Neuronal stem cell (in vitro differentiated cells): ENCODE results near the gene ACTR6.
A peak's percentile ranks its signal among the peaks of the same experiment; 100 is the strongest.

Experiments used
- DNase-seq: peaks from one replicate; pipeline ENCODE4 v3.0.0-alpha.2; 2013; ENCODE audit warnings: low spot score
- H2AFZ ChIP-seq: one replicate; pipeline ENCODE4 v1.6.1; 2013; ENCODE audit warnings: mild to moderate bottlenecking, low read length, inconsistent platforms
- H2AK5ac ChIP-seq: 2 replicates; pipeline ENCODE4 v1.6.1; 2013; ENCODE audit warnings: low read depth, mild to moderate bottlenecking, inconsistent platforms, low read length, moderate library complexity, mixed read lengths
- H2BK120ac ChIP-seq: 2 replicates; pipeline ENCODE4 v1.6.1; 2013; ENCODE audit warnings: low read depth, mild to moderate bottlenecking, inconsistent platforms, low read length, moderate library complexity, mixed read lengths
- H2BK12ac ChIP-seq: one replicate; pipeline ENCODE4 v1.6.1; 2013; ENCODE audit warnings: low read length, inconsistent platforms
- H2BK15ac ChIP-seq: 2 replicates; pipeline ENCODE4 v1.6.1; 2013; ENCODE audit warnings: mild to moderate bottlenecking, low read length, inconsistent platforms, mixed read lengths
- H2BK5ac ChIP-seq: one replicate; pipeline ENCODE4 v1.6.1; 2013; ENCODE audit warnings: inconsistent platforms, mild to moderate bottlenecking, low read length, moderate library complexity
- H3K14ac ChIP-seq: one replicate; pipeline ENCODE4 v1.6.1; 2013; ENCODE audit warnings: low read length, inconsistent platforms
- H3K18ac ChIP-seq: 2 replicates; pipeline ENCODE4 v1.6.1; 2013; ENCODE audit warnings: low read length, inconsistent platforms
- H3K23ac ChIP-seq: 2 replicates; pipeline ENCODE4 v1.6.1; 2013; ENCODE audit warnings: low read depth, mild to moderate bottlenecking, mixed read lengths, low read length, inconsistent platforms; ENCODE audit not compliant: poor library complexity
- H3K27ac ChIP-seq: replicated peaks from 3 replicates; pipeline ENCODE4 v1.5.1; 2013; ENCODE audit warnings: low read length, inconsistent platforms
- H3K27me3 ChIP-seq, 3 experiments: 2 replicates each; pipeline ENCODE4 v1.6.1; 2013; ENCODE audit warnings: low read length in 3 of 3, mild to moderate bottlenecking in 2 of 3, inconsistent platforms in 1 of 3, low read depth in 1 of 3, mixed read lengths in 1 of 3, moderate library complexity in 1 of 3; ENCODE audit not compliant: control insufficient read depth in 3 of 3, insufficient read depth in 3 of 3
- H3K36me3 ChIP-seq, 2 donors: replicated peaks in 1 of 2; 2 replicates each; pipeline ENCODE4 v1.6.1; 2013; ENCODE audit warnings: low read length in 2 of 2; ENCODE audit not compliant: control insufficient read depth in 2 of 2, insufficient read depth in 2 of 2
- H3K4ac ChIP-seq: 2 replicates; pipeline ENCODE4 v1.6.1; 2013; ENCODE audit warnings: inconsistent platforms, mild to moderate bottlenecking, low read length, moderate library complexity
- H3K4me1 ChIP-seq, 2 donors: 1 replicate in 1 of 2; 2 replicates in 1 of 2; pipeline ENCODE4 v1.6.1; 2013; ENCODE audit warnings: low read length in 2 of 2, low read depth in 1 of 2; ENCODE audit not compliant: control insufficient read depth in 2 of 2, insufficient read depth in 1 of 2
- H3K4me2 ChIP-seq: one replicate; pipeline ENCODE4 v1.6.1; 2013; ENCODE audit warnings: mild to moderate bottlenecking, low read length, inconsistent platforms; ENCODE audit not compliant: insufficient read depth, poor library complexity, severe bottlenecking
- H3K4me3 ChIP-seq, 2 donors: 2 replicates each; pipeline ENCODE4 v1.5.1; 2013; ENCODE audit warnings: low read length in 2 of 2, mild to moderate bottlenecking in 2 of 2, inconsistent platforms in 1 of 2, moderate library complexity in 1 of 2
- H3K79me1 ChIP-seq: one replicate; pipeline ENCODE4 v1.6.1; 2013; ENCODE audit warnings: low read depth, mild to moderate bottlenecking, inconsistent platforms, low read length, moderate library complexity
- H3K9ac ChIP-seq: one replicate; pipeline ENCODE4 v1.6.1; 2013; ENCODE audit warnings: mild to moderate bottlenecking, low read depth, low read length, inconsistent platforms; ENCODE audit not compliant: poor library complexity
- H3K9me3 ChIP-seq, 2 donors: replicated peaks in 1 of 2; 2 replicates each; pipeline versions ENCODE3 to v1.6.1; 2013; ENCODE audit warnings: low read length in 2 of 2, mild to moderate bottlenecking in 2 of 2, inconsistent platforms in 1 of 2, low read depth in 1 of 2, mixed read lengths in 1 of 2, moderate library complexity in 1 of 2; ENCODE audit not compliant: control insufficient read depth in 2 of 2, insufficient read depth in 1 of 2
- H4K8ac ChIP-seq: one replicate; pipeline ENCODE4 v1.6.1; 2013; ENCODE audit warnings: low read depth, mild to moderate bottlenecking, inconsistent platforms, low read length, moderate library complexity
- H4K91ac ChIP-seq: one replicate; pipeline ENCODE4 v1.6.1; 2013; ENCODE audit warnings: low read length, low read depth, mild to moderate bottlenecking, inconsistent platforms; ENCODE audit not compliant: poor library complexity
- WGBS, 2 donors: extraction: QIAGEN DNeasy Blood & Tissue Kit; methylation state at CpG; one replicate each; pipeline ENCODE4 v1.1.7; 2013; ENCODE audit warnings: missing lambda C conversion rate in 2 of 2, mixed read lengths in 1 of 2; ENCODE audit not compliant: insufficient read length in 2 of 2, insufficient replicate concordance in 1 of 2; ENCODE audit errors: extremely low coverage in 2 of 2; 5-methylcytosine and 5-hydroxymethylcytosine counted together

The ACTR6 gene

DNA sequence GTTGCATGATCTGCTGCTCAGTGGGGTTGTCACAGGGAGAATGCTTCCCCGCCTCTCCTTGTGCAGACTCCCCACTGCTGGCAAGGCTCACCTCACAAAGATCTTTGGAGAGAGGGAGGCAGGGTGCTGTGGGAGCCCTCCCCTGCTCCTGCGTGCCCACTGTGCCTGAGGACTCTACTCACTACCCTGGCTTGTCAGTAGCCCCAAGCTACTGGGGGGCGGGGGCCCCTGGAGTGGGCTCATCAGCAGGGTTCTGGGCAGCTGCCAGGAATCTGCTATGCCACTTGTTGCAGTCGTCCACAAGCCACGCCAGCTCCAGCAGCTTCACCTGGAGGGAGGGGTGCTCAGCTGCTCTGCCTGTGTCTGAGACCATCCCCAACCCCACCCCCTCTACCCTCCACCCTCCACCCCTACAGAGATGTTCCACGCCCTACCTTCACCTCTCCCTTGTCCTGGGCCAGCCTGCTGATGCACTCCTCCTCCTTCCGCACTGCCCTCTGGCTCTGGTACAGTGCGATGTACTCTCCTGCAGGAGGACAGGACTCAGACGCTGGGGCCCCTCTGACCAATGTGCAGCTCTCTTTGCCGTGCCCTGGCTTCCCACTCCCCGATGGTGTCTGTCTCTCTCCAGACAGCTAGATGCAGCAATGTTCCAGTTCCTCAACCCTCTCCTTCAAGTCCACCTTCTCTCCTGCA lies 43.7 kb upstream of the ACTR6 start:
- Histone ChIP-seq H2BK15ac (no peak overlapping the region), H3K18ac (peak overlapping the region; percentile 61), H2BK12ac (no peak overlapping the region), H3K14ac (peak overlapping the region; percentile 17), H3K23ac (peak overlapping the region; percentile 57), H2AFZ (no peak overlapping the region), H3K4me1 (no peaks in the 10 kb centered on the region), H3K79me1 (no peaks in the 10 kb centered on the region), H3K27me3 (peaks cover 0 to 4% (median 0%) of the 10 kb centered on the region in 3 experiments), H2AK5ac (no peak overlapping the region), H3K9me3 (peaks cover 0 to 2% of the 10 kb centered on the region in 2 donors), H3K4ac (no peak overlapping the region), H3K4me2 (no peak overlapping the region), H2BK5ac (no peak overlapping the region), H4K8ac (no peak overlapping the region), H3K4me3 (no peak overlapping the region), H3K27ac (no peak overlapping the region), H2BK120ac (no peak overlapping the region), H3K36me3 (no peaks in the 10 kb centered on the region), H4K91ac (no peak overlapping the region), H3K9ac (no peak overlapping the region)
- WGBS, 2 donors: no CpG with 5 or more reads among the region's 11 CpGs
- DNase-seq: no peak

- Histone ChIP-seq H3K4me3 (no peak overlapping the region), H3K27ac (no peak overlapping the region), H2BK12ac (no peak overlapping the region), H2AFZ (no peak overlapping the region), H3K27me3 (peaks cover 0 to 4% (median 0%) of the 10 kb centered on the region in 3 experiments), H2BK15ac (no peak overlapping the region), H4K8ac (no peak overlapping the region), H3K9ac (no peak overlapping the region), H2BK5ac (no peak overlapping the region), H3K23ac (no peak overlapping the region), H3K4ac (no peak overlapping the region), H3K9me3 (peaks cover 0 to 2% of the 10 kb centered on the region in 2 donors), H3K14ac (no peak overlapping the region), H3K36me3 (no peaks in the 10 kb centered on the region), H2BK120ac (no peak overlapping the region), H4K91ac (no peak overlapping the region), H3K18ac (no peak overlapping the region), H3K79me1 (no peaks in the 10 kb centered on the region), H2AK5ac (no peak overlapping the region), H3K4me2 (no peak overlapping the region), H3K4me1 (no peaks in the 10 kb centered on the region)
- DNase-seq: no peak
- no CpG with 5 or more reads among the region's 8 CpGs for WGBS, 2 donors
These were observed 43.2 kb upstream of the ACTR6 start for GRCh38 chr12:100157427-100157821.

- no peak for DNase-seq
- Histone ChIP-seq H3K4me1 (peaks cover under 1 to 3% of the 10 kb centered on the region in 2 donors), H2BK12ac (no peak overlapping the region), H3K36me3 (no peaks in the 10 kb centered on the region), H3K27ac (no peak overlapping the region), H3K79me1 (no peaks in the 10 kb centered on the region), H2BK120ac (no peak overlapping the region), H3K14ac (no peak overlapping the region), H2AK5ac (no peak overlapping the region), H3K23ac (no peak overlapping the region), H3K4me3 (no peak overlapping the region), H3K27me3 (peaks cover 0 to 4% (median 0%) of the 10 kb centered on the region in 3 experiments), H2AFZ (no peak overlapping the region), H4K91ac (no peak overlapping the region), H3K4ac (no peak overlapping the region), H3K9me3 (peaks cover 0 to 2% of the 10 kb centered on the region in 2 donors), H3K9ac (no peak overlapping the region), H2BK5ac (no peak overlapping the region), H4K8ac (no peak overlapping the region), H3K18ac (no peak overlapping the region), H3K4me2 (no peak overlapping the region), H2BK15ac (no peak overlapping the region)
- whole genome bisulfite sequencing, 2 donors: no CpG with 5 or more reads among the region's 4 CpGs
These were observed 42.1 kb upstream of the ACTR6 start for GRCh38 chr12:100158535-100158934.

- Histone ChIP-seq H3K23ac (peak overlapping the region; percentile 17), H2BK15ac (no peak overlapping the region), H2BK5ac (no peak overlapping the region), H3K4me1 (peaks cover 6 to 7% of the 10 kb centered on the region in 2 donors), H3K4me2 (no peak overlapping the region), H4K91ac (no peak overlapping the region), H3K27ac (no peak overlapping the region), H3K79me1 (no peaks in the 10 kb centered on the region), H2AK5ac (no peak overlapping the region), H3K18ac (no peak overlapping the region), H3K36me3 (no peaks in the 10 kb centered on the region), H3K4ac (no peak overlapping the region), H2BK12ac (no peak overlapping the region), H3K4me3 (no peak overlapping the region), H2BK120ac (no peak overlapping the region), H3K14ac (no peak overlapping the region), H2AFZ (no peak overlapping the region), H3K9me3 (peaks cover 0 to 2% of the 10 kb centered on the region in 2 donors), H3K9ac (no peak overlapping the region), H3K27me3 (peaks cover 0 to 4% (median 0%) of the 10 kb centered on the region in 3 experiments), H4K8ac (no peak overlapping the region)
- WGBS, 2 donors: no CpG with 5 or more reads among the region's 9 CpGs
- DNase-seq: no peak
These were observed 41.1 kb upstream of the ACTR6 start for GRCh38 chr12:100159391-100160104.
